Endothelial cell (in vitro differentiated cells): Measurements from ENCODE around the gene MESP1. TPM values are rescaled to one million over a fixed set of nuclear protein-coding genes. Genes with fewer than 3 reads are reported as not detected.
A peak's percentile ranks its signal among the peaks of the same experiment; 100 is the strongest.
"Not testable (repeated sequence)": the region's sequence is repeated elsewhere in the genome, so short reads cannot be mapped to it uniquely, and the experiment has no call there.

Experiments
- DNase-seq: peaks from one replicate; pipeline ENCODE4 v3.0.0; 2021; ENCODE audit warnings: low spot score
- H3K27ac Mint-ChIP-seq: one replicate; pipeline ENCODE4 v1.8.0; 2021; ENCODE audit warnings: mixed read lengths, inconsistent platforms; ENCODE audit not compliant: unreplicated experiment
- H3K27me3 Mint-ChIP-seq: one replicate; pipeline ENCODE4 v1.8.0; 2021; ENCODE audit warnings: mild to moderate bottlenecking, moderate library complexity, mixed read lengths, inconsistent platforms; ENCODE audit not compliant: unreplicated experiment
- H3K36me3 Mint-ChIP-seq: one replicate; pipeline ENCODE4 v1.8.0; 2021; ENCODE audit warnings: mild to moderate bottlenecking, low read depth, mixed read lengths, inconsistent platforms; ENCODE audit not compliant: unreplicated experiment
- H3K4me1 Mint-ChIP-seq: one replicate; pipeline ENCODE4 v1.8.0; 2021; ENCODE audit warnings: mild to moderate bottlenecking, mixed read lengths, inconsistent platforms; ENCODE audit not compliant: unreplicated experiment
- H3K4me3 Mint-ChIP-seq: one replicate; pipeline ENCODE4 v1.8.0; 2021; ENCODE audit warnings: mild to moderate bottlenecking, mixed read lengths, inconsistent platforms; ENCODE audit not compliant: unreplicated experiment
- H3K9me3 Mint-ChIP-seq: one replicate; pipeline ENCODE4 v1.8.0; 2021; ENCODE audit warnings: mixed read lengths, inconsistent platforms; ENCODE audit not compliant: unreplicated experiment
- CTCF ChIP-seq: fragments of 200-600 bp; sonication (generic); IDR thresholded peaks from one replicate; pipeline ENCODE4 v1.5.0; 2021; ENCODE audit warnings: antibody characterized with exemption; ENCODE audit not compliant: unreplicated experiment
- total RNA-seq: library from RNA; stranded (reverse); fragmentation: NEBNext Ultra II Directional; extraction: Animal tissue kit (Norgen Biotek cat#: 25700); gene quantifications from one replicate; pipeline ENCODE4 v1.2.1, GENCODE V29; 2021; ENCODE audit not compliant: unreplicated experiment

The MESP1 gene
- total RNA-seq, 1 donor from 2014 or later = not detected

DNA sequence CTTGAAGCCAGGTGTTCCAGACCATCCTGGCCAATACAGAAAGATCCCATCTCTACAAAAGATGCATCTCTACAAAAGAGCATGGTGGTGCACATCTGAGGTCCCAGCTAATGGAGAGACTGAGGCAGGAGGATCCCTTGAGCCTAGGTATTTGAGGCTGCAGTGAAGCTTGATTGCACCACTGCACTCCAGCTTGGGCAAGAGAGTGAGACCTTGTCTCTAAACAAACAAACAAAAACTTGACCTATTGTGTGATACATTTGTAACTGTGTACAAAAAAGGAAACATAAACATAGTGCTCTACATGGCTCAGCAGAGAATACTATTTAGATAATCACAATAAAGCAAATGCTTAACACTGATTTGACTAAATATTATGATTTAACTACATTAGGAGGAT is 44.9 kb upstream of the MESP1 start:
- peaks cover 72% of the 10 kb centered on the region for H3K36me3 Mint-ChIP-seq
- no peak for DNase-seq
- peaks cover 11% of the 10 kb centered on the region for H3K4me1 Mint-ChIP-seq
- TF ChIP-seq CTCF = no peak
- no peak overlapping the region for H3K4me3 Mint-ChIP-seq
- peaks cover 4% of the 10 kb centered on the region for H3K9me3 Mint-ChIP-seq
- H3K27me3 Mint-ChIP-seq = peaks cover 13% of the 10 kb centered on the region
- no peak overlapping the region for H3K27ac Mint-ChIP-seq

- DNase-seq = no peak
- H3K4me3 Mint-ChIP-seq = no peak overlapping the region
- H3K4me1 Mint-ChIP-seq = peaks cover 11% of the 10 kb centered on the region
- H3K9me3 Mint-ChIP-seq = peaks cover 4% of the 10 kb centered on the region
- no peak overlapping the region for H3K27ac Mint-ChIP-seq
- peaks cover 71% of the 10 kb centered on the region for H3K36me3 Mint-ChIP-seq
- TF ChIP-seq CTCF = no peak
- H3K27me3 Mint-ChIP-seq = peaks cover 11% of the 10 kb centered on the region
Observed at GRCh38 chr15:89794627-89795241, 43.7 kb upstream of the MESP1 start.

DNA sequence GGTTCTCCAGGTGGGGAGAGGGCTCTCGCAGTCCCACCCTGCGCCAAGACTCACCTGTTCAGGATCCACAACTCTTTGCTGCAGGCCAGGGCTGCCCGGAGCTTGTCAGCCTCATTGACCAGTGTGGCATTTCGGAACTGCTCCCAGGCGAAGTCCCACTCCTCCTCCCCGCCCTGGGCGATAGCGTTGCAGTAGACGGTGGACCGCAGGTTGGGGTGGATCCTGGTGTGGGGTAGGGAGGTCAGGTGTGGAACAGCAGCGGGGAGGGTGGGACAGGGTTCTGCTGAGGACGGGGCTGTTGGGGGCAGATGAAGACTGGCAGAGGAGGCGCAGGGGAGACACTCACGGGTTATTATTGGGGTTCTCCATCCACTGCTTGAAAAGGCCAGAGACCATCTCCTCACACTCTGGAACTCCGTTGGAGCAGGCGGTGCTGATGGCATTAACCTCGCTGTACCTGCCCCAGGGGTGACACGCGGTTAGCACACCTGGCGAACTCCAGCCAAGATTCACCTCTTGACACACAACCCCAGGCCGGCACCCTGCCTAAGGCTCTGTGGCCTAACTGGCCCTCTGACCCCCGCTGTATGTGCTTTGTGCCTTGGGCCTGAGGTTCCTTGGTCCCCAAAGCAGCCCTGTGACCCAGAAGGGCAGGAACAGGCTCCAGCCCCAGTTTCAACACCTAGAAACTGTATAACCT is 41.2 kb upstream of the MESP1 start:
- peaks cover 6% of the 10 kb centered on the region for H3K9me3 Mint-ChIP-seq
- DNase-seq = no peak
- peaks cover 11% of the 10 kb centered on the region for H3K4me1 Mint-ChIP-seq
- H3K4me3 Mint-ChIP-seq = no peak overlapping the region
- no peak overlapping the region for H3K27ac Mint-ChIP-seq
- no peak for TF ChIP-seq CTCF
- peaks cover 66% of the 10 kb centered on the region for H3K36me3 Mint-ChIP-seq
- H3K27me3 Mint-ChIP-seq = peaks cover 6% of the 10 kb centered on the region

DNA sequence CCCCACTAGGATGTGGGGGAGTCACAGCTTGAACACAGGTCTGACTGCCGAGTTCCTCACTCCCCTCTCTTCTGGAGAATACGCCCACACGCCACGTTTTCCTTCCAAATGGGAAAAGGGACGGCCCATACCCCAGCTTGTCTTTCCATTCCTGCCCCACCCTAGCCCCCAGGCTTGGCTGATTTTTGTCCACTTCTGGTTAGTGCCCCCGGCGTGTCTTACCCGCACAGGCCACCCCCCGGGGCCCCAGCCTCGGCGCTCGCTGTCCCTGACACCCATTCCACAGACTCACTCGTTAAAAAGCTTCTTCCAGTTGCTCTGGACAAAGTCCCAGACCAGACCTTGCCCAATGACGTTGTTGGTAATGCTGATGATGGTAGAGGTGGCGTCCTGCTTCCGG is 39.6 kb upstream of the MESP1 start:
- no peak for TF ChIP-seq CTCF
- no peak for DNase-seq
- H3K27me3 Mint-ChIP-seq = peaks cover 6% of the 10 kb centered on the region
- no peak overlapping the region for H3K27ac Mint-ChIP-seq
- H3K36me3 Mint-ChIP-seq = peaks cover 57% of the 10 kb centered on the region
- peaks cover 10% of the 10 kb centered on the region for H3K4me1 Mint-ChIP-seq
- H3K4me3 Mint-ChIP-seq = peak overlapping the region; percentile 62
- H3K9me3 Mint-ChIP-seq = peaks cover 4% of the 10 kb centered on the region

DNA sequence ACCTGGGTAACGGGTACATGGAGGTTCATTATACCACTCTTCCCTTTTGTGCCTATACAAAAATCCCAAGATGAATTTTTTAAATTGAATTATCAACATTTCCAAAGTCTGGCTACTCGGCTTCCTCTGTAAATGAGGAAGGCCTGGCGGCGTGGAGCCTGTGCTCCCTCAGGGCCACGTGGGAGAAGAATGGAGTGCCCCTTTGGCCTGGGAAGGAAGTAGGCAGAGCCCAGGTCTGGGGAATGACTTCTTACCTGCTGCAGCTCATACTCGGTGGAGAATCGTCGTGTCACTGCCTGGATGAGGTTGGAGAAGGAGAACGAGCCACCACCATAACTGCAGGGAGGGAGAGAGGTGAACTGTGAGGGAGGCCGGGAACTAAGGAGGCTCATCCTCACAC is 39.2 kb upstream of the MESP1 start:
- Mint-ChIP-seq H3K9me3 (peaks cover 4% of the 10 kb centered on the region), H3K36me3 (peaks cover 57% of the 10 kb centered on the region), H3K27me3 (peaks cover 5% of the 10 kb centered on the region), H3K4me1 (peaks cover 5% of the 10 kb centered on the region), H3K4me3 (peak overlapping the region; percentile 82), H3K27ac (no peak overlapping the region)
- DNase-seq = no peak
- TF ChIP-seq CTCF = no peak

- H3K27ac Mint-ChIP-seq, DNase-seq, H3K4me1 Mint-ChIP-seq, H3K27me3 Mint-ChIP-seq, H3K9me3 Mint-ChIP-seq, H3K4me3 Mint-ChIP-seq: not testable (repeated sequence)
- H3K36me3 Mint-ChIP-seq = peaks cover 47% of the 10 kb centered on the region
Observed at GRCh38 chr15:89788585-89788984, 37.5 kb upstream of the MESP1 start.
